A673 (cell line): ENCODE results near the gene SMC4.

Source experiments
- EZH2 ChIP-seq: fragments of 200-600 bp; sonication (generic); IDR thresholded peaks from 2 replicates; pipeline ENCODE4 v1.6.1; 2017; ENCODE audit warnings: borderline replicate concordance, low read depth, mild to moderate bottlenecking, mixed read lengths, antibody characterized with exemption, low read length; ENCODE audit not compliant: poor library complexity, severe bottlenecking
- TF ChIP-seq, protein P1 (sequence below): fragments of 300-800, 200-600 bp; sonication (generic); conservative IDR thresholded peaks from 2 replicates; pipeline ENCODE4 v1.5.1; 2017; ENCODE audit warnings: low read depth, mild to moderate bottlenecking, antibody characterized with exemption, low read length, moderate library complexity, mixed read lengths

GRCh38 chr3:160400702-160401150 is 1.3 kb downstream of the SMC4 start:
- TF ChIP-seq, protein P1, sequence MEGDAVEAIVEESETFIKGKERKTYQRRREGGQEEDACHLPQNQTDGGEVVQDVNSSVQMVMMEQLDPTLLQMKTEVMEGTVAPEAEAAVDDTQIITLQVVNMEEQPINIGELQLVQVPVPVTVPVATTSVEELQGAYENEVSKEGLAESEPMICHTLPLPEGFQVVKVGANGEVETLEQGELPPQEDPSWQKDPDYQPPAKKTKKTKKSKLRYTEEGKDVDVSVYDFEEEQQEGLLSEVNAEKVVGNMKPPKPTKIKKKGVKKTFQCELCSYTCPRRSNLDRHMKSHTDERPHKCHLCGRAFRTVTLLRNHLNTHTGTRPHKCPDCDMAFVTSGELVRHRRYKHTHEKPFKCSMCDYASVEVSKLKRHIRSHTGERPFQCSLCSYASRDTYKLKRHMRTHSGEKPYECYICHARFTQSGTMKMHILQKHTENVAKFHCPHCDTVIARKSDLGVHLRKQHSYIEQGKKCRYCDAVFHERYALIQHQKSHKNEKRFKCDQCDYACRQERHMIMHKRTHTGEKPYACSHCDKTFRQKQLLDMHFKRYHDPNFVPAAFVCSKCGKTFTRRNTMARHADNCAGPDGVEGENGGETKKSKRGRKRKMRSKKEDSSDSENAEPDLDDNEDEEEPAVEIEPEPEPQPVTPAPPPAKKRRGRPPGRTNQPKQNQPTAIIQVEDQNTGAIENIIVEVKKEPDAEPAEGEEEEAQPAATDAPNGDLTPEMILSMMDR: no peak
- TF ChIP-seq EZH2: no peak
